Colonic mucosa (tissue), 4 donors: ENCODE measurements around the gene ERAL1. TPM values are rescaled to one million over a fixed set of nuclear protein-coding genes. Genes with fewer than 3 reads are reported as not detected.

Source experiments
- DNase-seq: peaks from one replicate; pipeline ENCODE4 v3.0.0-alpha.2; 2020
- H3K27ac ChIP-seq: fragments of 200-600 bp; one replicate; pipeline ENCODE4 v1.8.0; 2021
- H3K27me3 ChIP-seq: fragments of 200-600 bp; one replicate; pipeline ENCODE4 v1.8.0; 2021
- H3K36me3 ChIP-seq: fragments of 200-600 bp; one replicate; pipeline ENCODE4 v1.8.0; 2021
- H3K4me1 ChIP-seq: fragments of 200-600 bp; one replicate; pipeline ENCODE4 v1.8.0; 2021; ENCODE audit warnings: mild to moderate bottlenecking
- H3K4me3 ChIP-seq: fragments of 200-600 bp; one replicate; pipeline ENCODE4 v1.8.0; 2021
- H3K9ac ChIP-seq, 2 donors: one replicate each; pipeline ENCODE4 v1.7.0; 2013; ENCODE audit warnings: control low read depth in 2 of 2, low read depth in 2 of 2, low read length in 2 of 2
- H3K9me3 ChIP-seq: fragments of 200-600 bp; one replicate; pipeline ENCODE4 v1.8.0; 2021
- intact Hi-C: fragments of 100-400 bp; cut with DNase I; formaldehyde crosslinking; loops from one replicate; pipeline ENCODE4 v1.14.1; 2022
- total RNA-seq, 2 donors: library from RNA; stranded (reverse); fragmentation: NEBNext Ultra II Directional in 1 of 2; extraction: Animal tissue kit (Norgen Biotek cat#: 25700) in 1 of 2; gene quantifications; one replicate each; pipeline ENCODE4 v1.2.1, GENCODE V29; 2021
- TF ChIP-seq, protein P1 (sequence below): fragments of 200-600 bp; IDR thresholded peaks from one replicate; pipeline ENCODE4 v1.8.0; 2022; ENCODE audit warnings: antibody characterized with exemption, mild to moderate bottlenecking
- donor health status: healthy.
- donor health status: DM: no; HTN: no; CAD: no.
- donor health status: DM: no; HTN: no; CAD: no.

Gene ERAL1
- total RNA-seq, result 10 to 100 TPM; 34.7 to 72.0 TPM

- peak; percentile 90 for DNase-seq
- H3K9me3 ChIP-seq, result no peaks in the 10 kb centered on the region
- TF ChIP-seq, protein P1, sequence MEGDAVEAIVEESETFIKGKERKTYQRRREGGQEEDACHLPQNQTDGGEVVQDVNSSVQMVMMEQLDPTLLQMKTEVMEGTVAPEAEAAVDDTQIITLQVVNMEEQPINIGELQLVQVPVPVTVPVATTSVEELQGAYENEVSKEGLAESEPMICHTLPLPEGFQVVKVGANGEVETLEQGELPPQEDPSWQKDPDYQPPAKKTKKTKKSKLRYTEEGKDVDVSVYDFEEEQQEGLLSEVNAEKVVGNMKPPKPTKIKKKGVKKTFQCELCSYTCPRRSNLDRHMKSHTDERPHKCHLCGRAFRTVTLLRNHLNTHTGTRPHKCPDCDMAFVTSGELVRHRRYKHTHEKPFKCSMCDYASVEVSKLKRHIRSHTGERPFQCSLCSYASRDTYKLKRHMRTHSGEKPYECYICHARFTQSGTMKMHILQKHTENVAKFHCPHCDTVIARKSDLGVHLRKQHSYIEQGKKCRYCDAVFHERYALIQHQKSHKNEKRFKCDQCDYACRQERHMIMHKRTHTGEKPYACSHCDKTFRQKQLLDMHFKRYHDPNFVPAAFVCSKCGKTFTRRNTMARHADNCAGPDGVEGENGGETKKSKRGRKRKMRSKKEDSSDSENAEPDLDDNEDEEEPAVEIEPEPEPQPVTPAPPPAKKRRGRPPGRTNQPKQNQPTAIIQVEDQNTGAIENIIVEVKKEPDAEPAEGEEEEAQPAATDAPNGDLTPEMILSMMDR, result no peak
- peak within 1 kb of the TSS; percentile 79 to 89 for H3K9ac ChIP-seq
- no peaks in the 10 kb centered on the region for H3K27me3 ChIP-seq
- intact Hi-C loops, result loop anchor here (10.0 kb wide), 1 partner anchor 60 kb away; no protein-coding TSS in a partner anchor
- H3K4me3 ChIP-seq, result peak within 1 kb of the TSS; percentile 71
- peaks cover 5% of the 10 kb centered on the region for H3K4me1 ChIP-seq
- peak within 1 kb of the TSS; percentile 34 for H3K27ac ChIP-seq
- peaks cover 6% of the 10 kb centered on the region for H3K36me3 ChIP-seq
Measured at GRCh38 chr17:28854457-28855335, at the start of gene ERAL1. Gene ERAL1 (plus strand): TSS chr17:28855016. CDS start chr17:28855035, 19 bp downstream.

- peaks cover 22% of the 10 kb centered on the region for H3K4me1 ChIP-seq
Measured at GRCh38 chr17:28807925-28808634, 46.7 kb upstream of the ERAL1 start.

DNA sequence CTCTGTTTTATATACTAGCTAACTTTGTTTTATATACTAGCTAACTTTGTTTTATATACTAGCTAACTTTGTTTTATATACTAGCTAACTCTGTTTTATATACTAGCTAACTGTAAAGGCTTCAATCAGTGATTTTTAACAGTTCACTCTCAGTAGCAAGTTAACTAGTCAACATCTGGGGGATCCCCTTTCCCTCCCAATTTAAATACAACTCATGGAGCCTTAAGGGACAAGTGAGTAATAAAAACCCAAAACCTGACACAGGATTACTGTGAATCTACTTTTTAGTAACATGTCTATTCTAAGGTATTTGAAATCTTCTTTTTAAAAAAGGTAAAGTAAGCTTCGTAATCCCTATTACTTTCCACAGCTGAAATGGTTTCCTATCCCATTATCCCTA lies 44.4 kb upstream of the ERAL1 start:
- no peak overlapping the region for H3K4me3 ChIP-seq
- intact Hi-C loops, result no loop called here
- no peaks in the 10 kb centered on the region for H3K27me3 ChIP-seq
- no peaks in the 10 kb centered on the region for H3K36me3 ChIP-seq
- DNase-seq, result no peak
- no peak overlapping the region for H3K9ac ChIP-seq
- H3K4me1 ChIP-seq, result peaks cover 22% of the 10 kb centered on the region
- TF ChIP-seq, protein P1, result no peak
- no peak overlapping the region for H3K27ac ChIP-seq
- H3K9me3 ChIP-seq, result no peaks in the 10 kb centered on the region

More at GRCh38 chr17:28807925-28808634, 46.7 kb upstream of the ERAL1 start:
- Histone ChIP-seq H3K9me3 (no peaks in the 10 kb centered on the region), H3K27ac (peak overlapping the region; percentile 65), H3K4me3 (no peak overlapping the region), H3K27me3 (no peaks in the 10 kb centered on the region), H3K36me3 (no peaks in the 10 kb centered on the region), H3K9ac (peak overlapping the region in 1 of 2 donors; percentile 3)
- TF ChIP-seq, protein P1, result no peak
- DNase-seq, result no peak
- intact Hi-C loops, result no loop called here

- H3K4me3 ChIP-seq, result peak overlapping the region; percentile 82
- H3K36me3 ChIP-seq, result no peaks in the 10 kb centered on the region
- peak overlapping the region; percentile 86 for H3K27ac ChIP-seq
- peak; percentile 47 for DNase-seq
- H3K9me3 ChIP-seq, result no peaks in the 10 kb centered on the region
- TF ChIP-seq, protein P1, result no peak
- H3K27me3 ChIP-seq, result no peaks in the 10 kb centered on the region
- intact Hi-C loops, result no loop called here
- peak overlapping the region; percentile 75 to 82 for H3K9ac ChIP-seq
- peaks cover 22% of the 10 kb centered on the region for H3K4me1 ChIP-seq
Measured at GRCh38 chr17:28811651-28812090, 43.1 kb upstream of the ERAL1 start.

GRCh38 chr17:28812091-28812747 lies 42.6 kb upstream of the ERAL1 start:
- peak overlapping the region; percentile 86 for H3K27ac ChIP-seq
- peak; percentile 99 for DNase-seq
- peaks cover 22% of the 10 kb centered on the region for H3K4me1 ChIP-seq
- peak overlapping the region; percentile 75 to 84 for H3K9ac ChIP-seq
- no peaks in the 10 kb centered on the region for H3K9me3 ChIP-seq
- H3K4me3 ChIP-seq, result peak overlapping the region; percentile 82
- intact Hi-C loops, result no loop called here
- H3K27me3 ChIP-seq, result no peaks in the 10 kb centered on the region
- TF ChIP-seq, protein P1, result no peak
- H3K36me3 ChIP-seq, result no peaks in the 10 kb centered on the region
